Keratinocyte (primary cell): ENCODE data around the gene CALCB. TPM values are rescaled to one million over a fixed set of nuclear protein-coding genes. Genes with fewer than 3 reads are reported as not detected.

Experiments
- DNase-seq: peaks from one replicate; pipeline ENCODE4 v3.0.0-alpha.2; 2011; ENCODE audit warnings: low read depth, missing footprints, low spot score
- FAIRE-seq: peaks from 2 replicates; lab custom pipeline; 2011; peaks lifted over from hg19 to GRCh38; lab: Jason Lieb, UNC
- H2AFZ ChIP-seq: 2 replicates; pipeline ENCODE4 v1.6.0; 2012; ENCODE audit warnings: low read length, control low read depth, inconsistent platforms; ENCODE audit not compliant: control insufficient read depth
- H3K27ac ChIP-seq: 2 replicates; pipeline ENCODE4 v1.5.1; 2011; ENCODE audit warnings: low read length; ENCODE audit not compliant: control insufficient read depth, insufficient read depth
- H3K27me3 ChIP-seq: 3 replicates; pipeline ENCODE4 v1.6.0; 2011; ENCODE audit warnings: low read length; ENCODE audit not compliant: control insufficient read depth, insufficient read depth; ENCODE audit errors: extremely low read depth
- H3K36me3 ChIP-seq, 2 experiments: 2 replicates in 1 of 2; 3 replicates in 1 of 2; pipeline ENCODE4 v1.5.1; 2011; ENCODE audit warnings: low read length in 2 of 2, mild to moderate bottlenecking in 1 of 2; ENCODE audit not compliant: control insufficient read depth in 2 of 2, insufficient read depth in 2 of 2; ENCODE audit errors: extremely low read depth in 1 of 2
- H3K4me1 ChIP-seq: 3 replicates; pipeline ENCODE4 v1.5.1; 2011; ENCODE audit warnings: low read length; ENCODE audit not compliant: control insufficient read depth, insufficient read depth; ENCODE audit errors: extremely low read depth
- H3K4me2 ChIP-seq: 3 replicates; pipeline ENCODE4 v1.6.0; 2011; ENCODE audit warnings: low read depth, low read length; ENCODE audit not compliant: control insufficient read depth, insufficient read depth; ENCODE audit errors: extremely low read depth
- H3K4me3 ChIP-seq, 3 experiments: fragments of 200-600 bp in 1 of 3; sonication (generic) in 1 of 3; 2 replicates in 2 of 3; 3 replicates in 1 of 3; pipeline ENCODE4 v1.5.1; 2011 to 2016; ENCODE audit warnings: low read length in 3 of 3, mild to moderate bottlenecking in 3 of 3, control low read depth in 2 of 3, inconsistent platforms in 1 of 3, low read depth in 1 of 3, mixed read lengths in 1 of 3, mixed run types in 1 of 3, moderate library complexity in 1 of 3; ENCODE audit not compliant: control insufficient read depth in 2 of 3, insufficient read depth in 2 of 3; ENCODE audit errors: extremely low read depth in 1 of 3
- H3K79me2 ChIP-seq: 2 replicates; pipeline ENCODE4 v1.6.0; 2012; ENCODE audit warnings: low read length; ENCODE audit not compliant: control insufficient read depth, insufficient read depth
- H3K9ac ChIP-seq: 3 replicates; pipeline ENCODE4 v1.6.0; 2011; ENCODE audit warnings: low read length; ENCODE audit not compliant: control insufficient read depth, insufficient read depth; ENCODE audit errors: extremely low read depth
- H3K9me1 ChIP-seq: 3 replicates; pipeline ENCODE4 v1.6.0; 2011; ENCODE audit warnings: low read length; ENCODE audit not compliant: control insufficient read depth, insufficient read depth; ENCODE audit errors: extremely low read depth
- H3K9me3 ChIP-seq: 2 replicates; pipeline ENCODE4 v1.5.1; 2012; ENCODE audit warnings: low read depth, low read length; ENCODE audit not compliant: control insufficient read depth
- H4K20me1 ChIP-seq: 3 replicates; pipeline ENCODE4 v1.6.0; 2011; ENCODE audit warnings: low read length; ENCODE audit not compliant: control insufficient read depth, insufficient read depth; ENCODE audit errors: extremely low read depth
- CTCF ChIP-seq, 3 experiments: IDR thresholded peaks in 1 of 3; conservative IDR thresholded peaks in 1 of 3; optimal IDR thresholded peaks in 1 of 3; 2 replicates in 2 of 3; 3 replicates in 1 of 3; pipeline versions ENCODE3 to v1.5.1; 2011; ENCODE audit warnings: low read length in 3 of 3, mild to moderate bottlenecking in 3 of 3, moderate library complexity in 2 of 3, control low read depth in 1 of 3, inconsistent platforms in 1 of 3; ENCODE audit not compliant: insufficient read depth in 2 of 3; ENCODE audit errors: extremely low read depth in 1 of 3
- EZH2 ChIP-seq: IDR thresholded peaks from one replicate; pipeline ENCODE4 v1.6.1; 2012; ENCODE audit warnings: inconsistent platforms, mild to moderate bottlenecking, low read length, moderate library complexity
- dilution Hi-C: fragments of 300-500 bp; cut with MboI; formaldehyde crosslinking; loops from one replicate; pipeline ENCODE4 v1.7.0; 2020; ENCODE audit warnings: low sequenced_read_pairs; ENCODE audit not compliant: extremely low pct_ligation_motif_present
- polyA plus RNA-seq, 5 experiments: library from polyadenylated mRNA; depleted of rRNA in 3 of 5; stranded (reverse) in 3 of 5; stranded (forward) in 1 of 5; unstranded in 1 of 5; fragments of >200 nt; gene quantifications; 1 replicate in 1 of 5; 2 replicates in 3 of 5; 3 replicates in 1 of 5; pipeline versions ENCODE4 v1.2.1 to v1.2.3, GENCODE V29; 2011 to 2012; ENCODE audit warnings: missing spikeins in 2 of 5, low read depth in 1 of 5, low replicate concordance in 1 of 5

The CALCB gene
- polyA plus RNA-seq, 1 donor (not counting 4 experiments of a cell fraction or from before 2014, with no cell fraction given) = not detected

GRCh38 chr11:15072551-15073143 is 746 bp upstream of the CALCB start:
- H3K27ac ChIP-seq = no peak overlapping the region
- FAIRE-seq (no peak), DNase-seq (no peak)
- H4K20me1 ChIP-seq = no peaks in the 10 kb centered on the region
- no peaks in the 10 kb centered on the region for H3K9me1 ChIP-seq
- no peak overlapping the region for H3K4me3 ChIP-seq
- peaks cover 5% of the 10 kb centered on the region for H3K4me1 ChIP-seq
- peaks cover 31% of the 10 kb centered on the region for H3K27me3 ChIP-seq
- H2AFZ ChIP-seq = no peak overlapping the region
- TF ChIP-seq CTCF (optimal IDR thresholded peaks at IDR 0.05 in 1 of 3, IDR thresholded peaks at IDR 0.05 in 1 of 3, conservative IDR thresholded peaks at IDR 0.05 in 1 of 3; ENCODE audit: extremely low read depth in 1 of 3, insufficient read depth in 2 of 3, low read length in 3 of 3) (no peak), EZH2 (no peak)
- dilution Hi-C loops = no loop called here
- no peaks in the 10 kb centered on the region for H3K79me2 ChIP-seq
- H3K36me3 ChIP-seq = no peaks in the 10 kb centered on the region
- no peak overlapping the region for H3K9ac ChIP-seq
- H3K4me2 ChIP-seq = no peak overlapping the region
- no peaks in the 10 kb centered on the region for H3K9me3 ChIP-seq

DNA sequence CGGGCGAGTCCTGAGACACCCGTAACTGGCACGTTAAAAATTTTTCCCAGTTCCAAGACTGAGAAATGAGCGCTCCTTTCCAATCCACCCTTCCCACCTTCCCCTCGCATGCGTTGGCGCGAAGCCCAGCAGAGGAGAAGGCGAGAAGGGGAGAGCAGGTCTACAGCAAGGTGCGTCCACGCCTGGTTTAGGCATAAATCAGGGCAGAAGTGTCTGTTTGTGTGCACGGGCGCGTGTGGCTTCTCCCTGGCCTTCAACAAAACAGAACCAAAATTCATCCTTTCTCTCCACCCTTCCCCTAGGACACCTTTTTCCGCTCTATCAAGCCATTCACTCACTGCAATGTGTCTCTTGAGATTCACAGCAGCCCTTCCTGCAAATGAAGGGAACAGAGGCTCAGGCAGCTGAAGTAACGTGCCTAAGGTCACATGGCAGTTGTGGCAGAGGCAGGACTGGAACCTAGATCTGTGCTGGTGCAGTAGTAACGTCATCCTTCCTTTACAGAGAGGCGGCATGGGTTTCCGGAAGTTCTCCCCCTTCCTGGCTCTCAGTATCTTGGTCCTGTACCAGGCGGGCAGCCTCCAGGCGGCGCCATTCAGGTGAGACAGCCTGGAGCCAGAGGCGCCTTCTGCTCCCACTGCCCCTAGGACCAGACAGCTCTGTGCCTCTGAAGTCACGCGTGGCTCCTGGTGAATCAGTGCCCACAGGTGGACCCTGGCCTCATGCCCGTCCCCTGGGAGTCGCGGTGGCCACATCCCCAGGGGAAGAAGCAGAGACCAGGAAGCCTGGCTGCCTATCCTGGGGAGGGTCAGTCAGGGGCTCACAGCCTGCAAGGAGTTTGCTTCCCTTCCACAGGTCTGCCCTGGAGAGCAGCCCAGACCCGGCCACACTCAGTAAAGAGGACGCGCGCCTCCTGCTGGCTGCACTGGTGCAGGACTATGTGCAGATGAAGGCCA is 1.1 kb downstream of the CALCB start:
- no peaks in the 10 kb centered on the region for H3K79me2 ChIP-seq
- dilution Hi-C loops = no loop called here
- no peaks in the 10 kb centered on the region for H3K9me3 ChIP-seq
- TF ChIP-seq EZH2 (no peak), CTCF (optimal IDR thresholded peaks at IDR 0.05 in 1 of 3, IDR thresholded peaks at IDR 0.05 in 1 of 3, conservative IDR thresholded peaks at IDR 0.05 in 1 of 3; ENCODE audit: extremely low read depth in 1 of 3, insufficient read depth in 2 of 3, low read length in 3 of 3) (peak; percentile 67 to 86 (median 81))
- no peak overlapping the region for H3K27ac ChIP-seq
- FAIRE-seq = no peak
- peak overlapping the region; percentile 30 for H3K4me2 ChIP-seq
- no peaks in the 10 kb centered on the region for H4K20me1 ChIP-seq
- H3K9ac ChIP-seq = no peak overlapping the region
- peaks cover 31% of the 10 kb centered on the region for H3K27me3 ChIP-seq
- DNase-seq = no peak
- H3K9me1 ChIP-seq = no peaks in the 10 kb centered on the region
- H3K36me3 ChIP-seq = no peaks in the 10 kb centered on the region
- H3K4me3 ChIP-seq = peak overlapping the region in 1 of 3 experiments; percentile 44
- peaks cover 5% of the 10 kb centered on the region for H3K4me1 ChIP-seq
- H2AFZ ChIP-seq = peak overlapping the region; percentile 32
